ENCODE results near the gene RPS26.
A peak's percentile ranks its signal among the peaks of the same experiment; 100 is the strongest.
"Not testable (repeated sequence)": the region's sequence is repeated elsewhere in the genome, so short reads cannot be mapped to it uniquely, and the experiment has no call there.

The RPS26 gene

DNA sequence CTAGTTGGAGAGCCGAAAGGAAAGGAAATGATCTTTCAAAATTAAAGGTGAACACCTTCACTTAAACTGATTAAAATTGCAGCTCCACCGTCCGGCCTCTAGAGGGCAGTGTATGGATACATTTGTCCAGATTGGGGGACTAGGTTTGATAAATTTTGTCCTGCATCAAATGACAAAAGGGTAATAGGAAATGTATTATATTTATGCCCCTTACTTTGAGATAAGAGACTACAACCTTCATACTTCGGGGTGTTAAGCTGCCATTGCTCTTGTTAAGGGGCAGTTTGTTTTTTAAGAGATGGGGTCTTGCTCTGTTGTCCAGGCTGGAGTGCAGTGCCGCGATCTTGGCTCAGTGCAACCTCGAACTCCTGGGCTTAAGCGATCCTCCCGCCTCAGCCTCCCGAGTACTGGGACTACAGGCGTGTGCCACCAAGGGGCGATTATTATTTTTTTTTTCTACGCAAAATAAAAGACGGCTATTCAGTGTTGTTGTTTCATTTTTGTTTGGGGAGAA lies 45.5 kb upstream of the RPS26 start:
- Histone ChIP-seq H3K4me2 (ENCODE audit: low read length) (no peak overlapping the region), H3F3A (ENCODE audit: control insufficient read depth, insufficient read depth) (peaks cover 7% of the 10 kb centered on the region), H3K4me1 (ENCODE audit: control insufficient read depth, low read length) (peaks cover 9% of the 10 kb centered on the region), H3K36me3 (ENCODE audit: control insufficient read depth, low read length) (peaks cover 22% of the 10 kb centered on the region), H4K20me1 (ENCODE audit: control insufficient read depth, insufficient read depth, low read depth, low read length) (no peaks in the 10 kb centered on the region), H3K9me2 (replicated peaks; ENCODE audit: control insufficient read depth, low read length) (no peaks in the 10 kb centered on the region), H3K27me3 (ENCODE audit: control insufficient read depth, low read length) (peaks cover 13% of the 10 kb centered on the region), H3K9me3 (ENCODE audit: control insufficient read depth, insufficient read depth, low read length) (no peaks in the 10 kb centered on the region), H3K27ac (ENCODE audit: low read depth, low read length) (no peak overlapping the region), H3K4me3 (ENCODE audit: low read length) (no peak overlapping the region), H3K79me2 (ENCODE audit: control insufficient read depth, low read length) (no peaks in the 10 kb centered on the region)
- no peak for TF ChIP-seq EZH2phosphoT487 (IDR thresholded peaks at IDR 0.05; ENCODE audit: borderline replicate concordance, low read length)
- TF ChIP-seq, protein P1, sequence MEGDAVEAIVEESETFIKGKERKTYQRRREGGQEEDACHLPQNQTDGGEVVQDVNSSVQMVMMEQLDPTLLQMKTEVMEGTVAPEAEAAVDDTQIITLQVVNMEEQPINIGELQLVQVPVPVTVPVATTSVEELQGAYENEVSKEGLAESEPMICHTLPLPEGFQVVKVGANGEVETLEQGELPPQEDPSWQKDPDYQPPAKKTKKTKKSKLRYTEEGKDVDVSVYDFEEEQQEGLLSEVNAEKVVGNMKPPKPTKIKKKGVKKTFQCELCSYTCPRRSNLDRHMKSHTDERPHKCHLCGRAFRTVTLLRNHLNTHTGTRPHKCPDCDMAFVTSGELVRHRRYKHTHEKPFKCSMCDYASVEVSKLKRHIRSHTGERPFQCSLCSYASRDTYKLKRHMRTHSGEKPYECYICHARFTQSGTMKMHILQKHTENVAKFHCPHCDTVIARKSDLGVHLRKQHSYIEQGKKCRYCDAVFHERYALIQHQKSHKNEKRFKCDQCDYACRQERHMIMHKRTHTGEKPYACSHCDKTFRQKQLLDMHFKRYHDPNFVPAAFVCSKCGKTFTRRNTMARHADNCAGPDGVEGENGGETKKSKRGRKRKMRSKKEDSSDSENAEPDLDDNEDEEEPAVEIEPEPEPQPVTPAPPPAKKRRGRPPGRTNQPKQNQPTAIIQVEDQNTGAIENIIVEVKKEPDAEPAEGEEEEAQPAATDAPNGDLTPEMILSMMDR (IDR thresholded peaks at IDR 0.05; ENCODE audit: low read depth, low read length, poor library complexity, severe bottlenecking) = peak; percentile 87

DNA sequence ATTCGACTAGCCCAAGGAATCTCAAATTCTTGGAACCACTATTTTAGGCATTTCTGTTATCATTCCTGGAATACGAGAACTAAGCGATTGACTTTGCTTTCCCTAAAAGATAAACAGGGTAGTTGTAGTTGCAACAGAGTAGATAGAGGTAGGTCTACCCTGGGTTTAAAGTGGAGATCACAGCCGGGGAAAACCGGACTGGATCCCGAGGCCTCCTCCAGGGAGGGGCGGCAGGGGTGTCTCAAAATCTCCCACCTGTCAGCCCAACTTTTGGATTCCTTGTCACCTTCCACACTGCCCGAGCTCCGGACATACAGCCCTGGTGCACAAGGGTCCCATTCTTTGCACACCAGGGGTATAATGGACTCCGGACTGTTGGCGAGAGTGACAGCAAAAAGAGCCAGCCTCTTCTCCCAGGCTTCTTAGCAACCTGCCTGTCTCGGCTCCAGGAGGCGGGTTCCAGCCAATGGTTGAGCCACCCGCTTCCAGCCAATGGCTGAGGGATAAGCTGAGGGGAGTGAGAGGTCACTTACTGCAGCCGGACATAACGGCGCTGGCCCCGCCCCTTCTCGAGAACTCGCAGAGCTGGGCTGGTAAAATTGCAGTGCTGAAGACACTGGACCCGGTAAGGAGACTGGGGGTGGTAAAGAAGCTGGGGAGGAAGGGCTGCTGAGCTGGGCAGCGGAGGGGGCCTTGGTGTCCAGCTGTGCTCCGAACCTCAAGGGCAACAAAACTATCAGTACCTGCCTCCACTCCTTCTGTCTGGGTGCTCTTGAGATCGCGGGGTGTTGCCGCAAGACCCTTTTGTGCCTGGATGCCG lies 44.8 kb upstream of the RPS26 start, which contains the start of gene SUOX:
Gene SUOX (plus strand): TSS at position 562 of the 820 bp plus-strand sequence. CDS start 4,946 bp downstream, outside the sequence.
- peak within 1 kb of the TSS; percentile 28; the same call in 1 of the 2 replicates for H3K4me2 ChIP-seq (ENCODE audit: low read length)
- H3F3A ChIP-seq (ENCODE audit: control insufficient read depth, insufficient read depth) = peaks cover 7% of the 10 kb centered on the region
- TF ChIP-seq, protein P1 (IDR thresholded peaks at IDR 0.05; ENCODE audit: low read depth, low read length, poor library complexity, severe bottlenecking) = no peak
- TF ChIP-seq EZH2phosphoT487 (IDR thresholded peaks at IDR 0.05; ENCODE audit: borderline replicate concordance, low read length) = no peak
- H3K27ac ChIP-seq (ENCODE audit: low read depth, low read length) = no peak within 1 kb of the TSS
- no peaks in the 10 kb centered on the region for H4K20me1 ChIP-seq (ENCODE audit: control insufficient read depth, insufficient read depth, low read depth, low read length)
- H3K4me1 ChIP-seq (ENCODE audit: control insufficient read depth, low read length) = peaks cover 9% of the 10 kb centered on the region
- H3K9me3 ChIP-seq (ENCODE audit: control insufficient read depth, insufficient read depth, low read length) = no peaks in the 10 kb centered on the region
- H3K27me3 ChIP-seq (ENCODE audit: control insufficient read depth, low read length) = peaks cover 13% of the 10 kb centered on the region
- no peaks in the 10 kb centered on the region for H3K79me2 ChIP-seq (ENCODE audit: control insufficient read depth, low read length)
- no peaks in the 10 kb centered on the region for H3K9me2 ChIP-seq (replicated peaks; ENCODE audit: control insufficient read depth, low read length)
- H3K36me3 ChIP-seq (ENCODE audit: control insufficient read depth, low read length) = peaks cover 19% of the 10 kb centered on the region
- H3K4me3 ChIP-seq (ENCODE audit: low read length) = no peak within 1 kb of the TSS

DNA sequence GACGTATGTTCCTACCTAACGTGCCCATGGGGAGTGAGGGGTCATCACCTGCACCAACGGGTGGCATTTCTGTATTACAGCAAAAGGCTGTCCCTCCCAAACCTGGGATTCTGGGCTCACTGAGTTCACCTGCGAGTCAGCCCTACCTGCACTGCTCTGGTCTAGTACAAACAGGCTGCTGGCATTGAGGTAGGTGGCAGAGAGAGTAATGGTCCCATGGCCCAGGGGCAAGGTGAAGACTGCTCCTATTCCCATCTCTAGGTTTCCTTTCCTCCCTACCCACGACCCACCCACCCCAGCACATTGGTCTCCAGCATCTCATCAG lies 44.2 kb upstream of the RPS26 start:
- Histone ChIP-seq H3K4me3 (ENCODE audit: low read length) (no peak overlapping the region), H3K27me3 (ENCODE audit: control insufficient read depth, low read length) (peaks cover 13% of the 10 kb centered on the region), H3K9me2 (replicated peaks; ENCODE audit: control insufficient read depth, low read length) (no peaks in the 10 kb centered on the region), H4K20me1 (ENCODE audit: control insufficient read depth, insufficient read depth, low read depth, low read length) (no peaks in the 10 kb centered on the region), H3K9me3 (ENCODE audit: control insufficient read depth, insufficient read depth, low read length) (no peaks in the 10 kb centered on the region), H3K27ac (ENCODE audit: low read depth, low read length) (no peak overlapping the region), H3F3A (ENCODE audit: control insufficient read depth, insufficient read depth) (peaks cover 7% of the 10 kb centered on the region), H3K4me2 (ENCODE audit: low read length) (no peak overlapping the region), H3K36me3 (ENCODE audit: control insufficient read depth, low read length) (peaks cover 14% of the 10 kb centered on the region), H3K79me2 (ENCODE audit: control insufficient read depth, low read length) (no peaks in the 10 kb centered on the region), H3K4me1 (ENCODE audit: control insufficient read depth, low read length) (peaks cover 9% of the 10 kb centered on the region)
- TF ChIP-seq EZH2phosphoT487 (IDR thresholded peaks at IDR 0.05; ENCODE audit: borderline replicate concordance, low read length) = no peak
- TF ChIP-seq, protein P1 (IDR thresholded peaks at IDR 0.05; ENCODE audit: low read depth, low read length, poor library complexity, severe bottlenecking) = no peak

DNA sequence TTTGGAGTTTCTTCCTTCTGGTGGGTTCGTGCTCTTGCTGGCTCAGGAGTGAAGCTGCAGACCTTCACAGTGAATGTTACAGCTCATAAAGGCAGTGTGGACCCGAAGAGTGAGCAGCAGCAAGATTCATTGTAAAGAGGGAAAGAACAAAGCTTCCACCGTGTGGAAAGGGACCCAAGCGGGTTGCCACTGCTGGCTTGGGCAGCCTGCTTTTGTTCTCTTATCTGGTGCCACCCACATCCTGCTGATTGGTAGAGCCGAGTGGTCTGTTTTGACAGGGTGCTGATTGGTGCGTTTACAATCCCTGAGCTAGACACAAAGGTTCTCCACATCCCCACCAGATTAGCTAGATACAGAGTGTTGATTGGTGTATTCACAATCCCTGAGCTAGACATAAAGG lies 42.2 kb upstream of the RPS26 start:
- H3K27me3 ChIP-seq (ENCODE audit: control insufficient read depth, low read length) = peaks cover 13% of the 10 kb centered on the region
- not testable (repeated sequence) for H3K27ac ChIP-seq (ENCODE audit: low read depth, low read length); H3K4me3 ChIP-seq (ENCODE audit: low read length); H3K9me3 ChIP-seq (ENCODE audit: control insufficient read depth, insufficient read depth, low read length); H4K20me1 ChIP-seq (ENCODE audit: control insufficient read depth, insufficient read depth, low read depth, low read length); H3K36me3 ChIP-seq (ENCODE audit: control insufficient read depth, low read length); H3F3A ChIP-seq (ENCODE audit: control insufficient read depth, insufficient read depth); H3K4me1 ChIP-seq (ENCODE audit: control insufficient read depth, low read length); H3K4me2 ChIP-seq (ENCODE audit: low read length); H3K9me2 ChIP-seq (replicated peaks; ENCODE audit: control insufficient read depth, low read length); H3K79me2 ChIP-seq (ENCODE audit: control insufficient read depth, low read length)

DNA sequence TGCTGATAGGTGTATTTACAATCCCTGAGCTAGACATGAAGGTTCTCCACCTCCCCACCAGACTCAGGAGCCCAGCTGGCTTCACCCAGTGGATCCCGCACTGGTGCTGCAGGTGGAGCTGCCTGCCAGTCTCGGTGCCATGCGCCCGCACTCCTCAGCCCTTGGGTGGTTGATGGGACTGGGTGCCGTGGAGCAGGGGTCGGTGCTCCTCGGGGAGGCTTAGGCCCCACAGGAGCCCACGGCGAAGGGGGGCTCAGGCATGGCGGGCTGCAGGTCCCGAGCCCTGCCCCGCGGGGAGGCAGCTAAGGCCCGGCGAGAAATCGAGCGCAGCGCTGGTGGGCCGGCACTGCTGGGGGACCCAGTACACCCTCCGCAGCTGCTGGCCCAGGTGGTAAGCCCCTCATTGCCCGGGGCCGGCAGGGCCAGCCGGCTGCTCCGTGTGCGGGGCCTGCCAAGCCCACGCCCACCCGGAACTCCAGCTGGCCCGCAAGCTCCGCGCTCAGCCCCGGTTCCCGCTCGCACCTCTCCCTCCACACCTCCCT lies 41.6 kb upstream of the RPS26 start:
- H3K4me2 ChIP-seq (ENCODE audit: low read length); H3K9me3 ChIP-seq (ENCODE audit: control insufficient read depth, insufficient read depth, low read length); H3K4me1 ChIP-seq (ENCODE audit: control insufficient read depth, low read length); H3K27ac ChIP-seq (ENCODE audit: low read depth, low read length); H3F3A ChIP-seq (ENCODE audit: control insufficient read depth, insufficient read depth); H3K9me2 ChIP-seq (replicated peaks; ENCODE audit: control insufficient read depth, low read length); H3K4me3 ChIP-seq (ENCODE audit: low read length); H3K79me2 ChIP-seq (ENCODE audit: control insufficient read depth, low read length); H4K20me1 ChIP-seq (ENCODE audit: control insufficient read depth, insufficient read depth, low read depth, low read length); H3K36me3 ChIP-seq (ENCODE audit: control insufficient read depth, low read length): not testable (repeated sequence)
- peaks cover 13% of the 10 kb centered on the region for H3K27me3 ChIP-seq (ENCODE audit: control insufficient read depth, low read length)

Measured in DOHH2 (cell line).